Colonic mucosa (tissue), 4 donors: ENCODE results near the gene GNPTG. TPM values are rescaled to one million over a fixed set of nuclear protein-coding genes. Genes with fewer than 3 reads are reported as not detected.

Experiments used
- DNase-seq: peaks from one replicate; pipeline ENCODE4 v3.0.0-alpha.2; 2020
- H3K27ac ChIP-seq: fragments of 200-600 bp; one replicate; pipeline ENCODE4 v1.8.0; 2021
- H3K27me3 ChIP-seq: fragments of 200-600 bp; one replicate; pipeline ENCODE4 v1.8.0; 2021
- H3K36me3 ChIP-seq: fragments of 200-600 bp; one replicate; pipeline ENCODE4 v1.8.0; 2021
- H3K4me1 ChIP-seq: fragments of 200-600 bp; one replicate; pipeline ENCODE4 v1.8.0; 2021; ENCODE audit warnings: mild to moderate bottlenecking
- H3K4me3 ChIP-seq: fragments of 200-600 bp; one replicate; pipeline ENCODE4 v1.8.0; 2021
- H3K9ac ChIP-seq, 2 donors: one replicate each; pipeline ENCODE4 v1.7.0; 2013; ENCODE audit warnings: control low read depth in 2 of 2, low read depth in 2 of 2, low read length in 2 of 2
- H3K9me3 ChIP-seq: fragments of 200-600 bp; one replicate; pipeline ENCODE4 v1.8.0; 2021
- CTCF ChIP-seq: fragments of 200-600 bp; IDR thresholded peaks from one replicate; pipeline ENCODE4 v1.8.0; 2022; ENCODE audit warnings: antibody characterized with exemption, mild to moderate bottlenecking
- intact Hi-C: fragments of 100-400 bp; cut with DNase I; formaldehyde crosslinking; loops from one replicate; pipeline ENCODE4 v1.14.1; 2022
- total RNA-seq, 2 donors: library from RNA; stranded (reverse); fragmentation: NEBNext Ultra II Directional in 1 of 2; extraction: Animal tissue kit (Norgen Biotek cat#: 25700) in 1 of 2; gene quantifications; one replicate each; pipeline ENCODE4 v1.2.1, GENCODE V29; 2021
- donor health status: healthy.
- donor health status: DM: no; HTN: no; CAD: no.
- donor health status: DM: no; HTN: no; CAD: no.

Gene GNPTG
- total RNA-seq, 2 donors from 2014 or later = 48.2 to 59.1 TPM

- peak; percentile 39 for DNase-seq
- no peaks in the 10 kb centered on the region for H3K9me3 ChIP-seq
- no peaks in the 10 kb centered on the region for H3K4me1 ChIP-seq
- intact Hi-C loops = no loop called here
- no peak overlapping the region for H3K4me3 ChIP-seq
- H3K9ac ChIP-seq = no peak overlapping the region
- no peak overlapping the region for H3K27ac ChIP-seq
- no peaks in the 10 kb centered on the region for H3K27me3 ChIP-seq
- H3K36me3 ChIP-seq = peaks cover 6% of the 10 kb centered on the region
- no peak for TF ChIP-seq CTCF
Observed at GRCh38 chr16:1395444-1396031, 43.8 kb downstream of the GNPTG start.

GRCh38 chr16:1397779-1398178 is 46.0 kb downstream of the GNPTG start:
- H3K27me3 ChIP-seq = no peaks in the 10 kb centered on the region
- intact Hi-C loops = no loop called here
- DNase-seq = no peak
- no peaks in the 10 kb centered on the region for H3K9me3 ChIP-seq
- H3K4me3 ChIP-seq = no peak overlapping the region
- no peak for TF ChIP-seq CTCF
- no peak overlapping the region for H3K9ac ChIP-seq
- H3K36me3 ChIP-seq = peaks cover 6% of the 10 kb centered on the region
- no peaks in the 10 kb centered on the region for H3K4me1 ChIP-seq
- H3K27ac ChIP-seq = no peak overlapping the region

GRCh38 chr16:1398351-1398750 is 46.6 kb downstream of the GNPTG start:
- no peaks in the 10 kb centered on the region for H3K9me3 ChIP-seq
- DNase-seq = no peak
- H3K4me1 ChIP-seq = no peaks in the 10 kb centered on the region
- no peak overlapping the region for H3K27ac ChIP-seq
- H3K9ac ChIP-seq = no peak overlapping the region
- intact Hi-C loops = no loop called here
- H3K36me3 ChIP-seq = peaks cover 6% of the 10 kb centered on the region
- TF ChIP-seq CTCF = no peak
- H3K4me3 ChIP-seq = no peak overlapping the region
- no peaks in the 10 kb centered on the region for H3K27me3 ChIP-seq

- DNase-seq = no peak
- H3K36me3 ChIP-seq = peaks cover 6% of the 10 kb centered on the region
- H3K9ac ChIP-seq = no peak overlapping the region
- H3K9me3 ChIP-seq = no peaks in the 10 kb centered on the region
- no peaks in the 10 kb centered on the region for H3K4me1 ChIP-seq
- intact Hi-C loops = no loop called here
- H3K27me3 ChIP-seq = no peaks in the 10 kb centered on the region
- no peak for TF ChIP-seq CTCF
- H3K27ac ChIP-seq = no peak overlapping the region
- H3K4me3 ChIP-seq = no peak overlapping the region
Observed at GRCh38 chr16:1398826-1399581, 47.3 kb downstream of the GNPTG start.

GRCh38 chr16:1401061-1401757 is 49.5 kb downstream of the GNPTG start:
- Histone ChIP-seq H3K9ac (no peak overlapping the region), H3K4me3 (no peak overlapping the region), H3K9me3 (no peaks in the 10 kb centered on the region), H3K27ac (no peak overlapping the region), H3K4me1 (no peaks in the 10 kb centered on the region), H3K27me3 (no peaks in the 10 kb centered on the region), H3K36me3 (peaks cover 6% of the 10 kb centered on the region)
- intact Hi-C loops = no loop called here
- no peak for TF ChIP-seq CTCF
- no peak for DNase-seq
